ENCODE data around the gene C1QA. TPM values are rescaled to one million over a fixed set of nuclear protein-coding genes. Genes with fewer than 3 reads are reported as not detected.

The C1QA gene
- total and polyA plus RNA-seq, 10 of the 15 experiments (the other 5 are each of a cell fraction or from before 2014, with no cell fraction given), result 0.59 TPM; not detected in 9

- H2AFZ ChIP-seq (ENCODE audit: control insufficient read depth, low read depth, low read length), result no peak overlapping the region
- no peak overlapping the region for H3K4me2 ChIP-seq (ENCODE audit: control insufficient read depth, insufficient read depth)
- ChIA-PET POLR2A (no interaction called here), SMC1A (ENCODE audit: uncharacterized antibody, unreplicated experiment) (no interaction called here), RAD21 (ENCODE audit: unreplicated experiment) (no interaction called here), CTCF (no interaction called here)
- in situ Hi-C loops (cut with MboI) (no loop called here), intact Hi-C loops (cut with micrococcal nuclease; ENCODE audit: unreplicated experiment) (no loop called here)
- TF ChIP-seq TBL1XR1 (IDR thresholded peaks at IDR 0.05; ENCODE audit: low read depth, low read length) (no peak), CEBPB (IDR thresholded peaks at IDR 0.05; ENCODE audit: borderline replicate concordance in 1 of 2, low read depth in 2 of 2, low read length in 2 of 2) (no peak), BCL11A (IDR thresholded peaks at IDR 0.05; ENCODE audit: low read depth, low read length) (no peak), SRF (IDR thresholded peaks at IDR 0.05; ENCODE audit: low read depth in 2 of 2, low read length in 2 of 2) (no peak), POU2F2 (IDR thresholded peaks at IDR 0.05; ENCODE audit: borderline replicate concordance, low read depth, low read length) (no peak), FOXK2 (IDR thresholded peaks at IDR 0.05) (no peak), ZNF592 (IDR thresholded peaks at IDR 0.05) (no peak), ZNF687 (IDR thresholded peaks at IDR 0.05) (no peak), NR2C1 (IDR thresholded peaks at IDR 0.05) (no peak)
- TF ChIP-seq, protein P1, sequence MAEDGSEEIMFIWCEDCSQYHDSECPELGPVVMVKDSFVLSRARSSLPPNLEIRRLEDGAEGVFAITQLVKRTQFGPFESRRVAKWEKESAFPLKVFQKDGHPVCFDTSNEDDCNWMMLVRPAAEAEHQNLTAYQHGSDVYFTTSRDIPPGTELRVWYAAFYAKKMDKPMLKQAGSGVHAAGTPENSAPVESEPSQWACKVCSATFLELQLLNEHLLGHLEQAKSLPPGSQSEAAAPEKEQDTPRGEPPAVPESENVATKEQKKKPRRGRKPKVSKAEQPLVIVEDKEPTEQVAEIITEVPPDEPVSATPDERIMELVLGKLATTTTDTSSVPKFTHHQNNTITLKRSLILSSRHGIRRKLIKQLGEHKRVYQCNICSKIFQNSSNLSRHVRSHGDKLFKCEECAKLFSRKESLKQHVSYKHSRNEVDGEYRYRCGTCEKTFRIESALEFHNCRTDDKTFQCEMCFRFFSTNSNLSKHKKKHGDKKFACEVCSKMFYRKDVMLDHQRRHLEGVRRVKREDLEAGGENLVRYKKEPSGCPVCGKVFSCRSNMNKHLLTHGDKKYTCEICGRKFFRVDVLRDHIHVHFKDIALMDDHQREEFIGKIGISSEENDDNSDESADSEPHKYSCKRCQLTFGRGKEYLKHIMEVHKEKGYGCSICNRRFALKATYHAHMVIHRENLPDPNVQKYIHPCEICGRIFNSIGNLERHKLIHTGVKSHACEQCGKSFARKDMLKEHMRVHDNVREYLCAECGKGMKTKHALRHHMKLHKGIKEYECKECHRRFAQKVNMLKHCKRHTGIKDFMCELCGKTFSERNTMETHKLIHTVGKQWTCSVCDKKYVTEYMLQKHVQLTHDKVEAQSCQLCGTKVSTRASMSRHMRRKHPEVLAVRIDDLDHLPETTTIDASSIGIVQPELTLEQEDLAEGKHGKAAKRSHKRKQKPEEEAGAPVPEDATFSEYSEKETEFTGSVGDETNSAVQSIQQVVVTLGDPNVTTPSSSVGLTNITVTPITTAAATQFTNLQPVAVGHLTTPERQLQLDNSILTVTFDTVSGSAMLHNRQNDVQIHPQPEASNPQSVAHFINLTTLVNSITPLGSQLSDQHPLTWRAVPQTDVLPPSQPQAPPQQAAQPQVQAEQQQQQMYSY (CRISPR knock-in tag; IDR thresholded peaks at IDR 0.05), result no peak
- no peaks in the 10 kb centered on the region for H3K4me1 ChIP-seq (ENCODE audit: control insufficient read depth, insufficient read depth, low read length)
- no peaks in the 10 kb centered on the region for H3K9me3 ChIP-seq (replicated peaks; ENCODE audit: control insufficient read depth, insufficient read depth, low read length)
- no peak for FAIRE-seq
- H3K79me2 ChIP-seq (ENCODE audit: control insufficient read depth, insufficient read depth, low read length), result no peaks in the 10 kb centered on the region
- no peak overlapping the region for H3K4me3 ChIP-seq
- WGBS (ENCODE audit: insufficient coverage, insufficient replicate concordance, low lambda C conversion rate, missing lambda C conversion rate), result 32% methylated on average over 20 of the region's 20 CpGs
- peaks cover 0 to 2% of the 10 kb centered on the region in 2 experiments; a peak in 2 of 4 replicates for H3K27me3 ChIP-seq (replicated peaks in 1 of 2; ENCODE audit: control insufficient read depth in 2 of 2, insufficient read depth in 2 of 2, low read length in 1 of 2)
- H3K9ac ChIP-seq (ENCODE audit: control insufficient read depth, insufficient read depth, low read length), result no peak overlapping the region
- H4K20me1 ChIP-seq (ENCODE audit: control insufficient read depth, insufficient read depth), result no peaks in the 10 kb centered on the region
- H3K36me3 ChIP-seq (ENCODE audit: control insufficient read depth in 2 of 2, insufficient read depth in 2 of 2, low read length in 1 of 2), result no peaks in the 10 kb centered on the region
- H3K27ac ChIP-seq (ENCODE audit: control insufficient read depth, insufficient read depth), result no peak overlapping the region
- no peak for DNase-seq (ENCODE audit: low read depth, low spot score)
- BruUV-seq (replicated peaks), result no TSS peak
- ATAC-seq, result no peak
Observed at GRCh38 chr1:22626237-22627157, 9.9 kb upstream of the C1QA start.
